GM12873 (cell line): ENCODE results near the gene BHMT.
A peak's percentile ranks its signal among the peaks of the same experiment; 100 is the strongest.

Source experiments
- CTCF ChIP-seq: IDR thresholded peaks from 2 replicates; pipeline ENCODE4 v1.5.1; 2012; ENCODE audit warnings: low read depth, mild to moderate bottlenecking, moderate library complexity, low read length, control low read depth; ENCODE audit not compliant: insufficient read depth; ENCODE audit errors: missing control alignments

Gene BHMT

GRCh38 chr5:79111387-79111959, at the start of gene BHMT:
TSS of gene BHMT (plus strand) at chr5:79111809. CDS start at chr5:79111886, 77 bp downstream.
- no peak for TF ChIP-seq CTCF

- TF ChIP-seq CTCF = no peak
Observed at GRCh38 chr5:79062436-79062835, 49.2 kb upstream of the BHMT start.

- no peak for TF ChIP-seq CTCF
Observed at GRCh38 chr5:79069488-79070349, 41.9 kb upstream of the BHMT start, which contains the start of the genes BHMT2 and DMGDH. TSS of gene BHMT2 (plus strand) at chr5:79069767. CDS start at chr5:79069783, 16 bp downstream. TSS of gene DMGDH (minus strand) at chr5:79069674. CDS start at chr5:79069620, 54 bp downstream.

- no peak for TF ChIP-seq CTCF
Observed at GRCh38 chr5:79070350-79070667, 41.3 kb upstream of the BHMT start.

GRCh38 chr5:79074641-79075040, 37.0 kb upstream of the BHMT start:
- TF ChIP-seq CTCF = no peak

- TF ChIP-seq CTCF = peak; percentile 22
Observed at GRCh38 chr5:79075646-79076426, 35.8 kb upstream of the BHMT start.

- TF ChIP-seq CTCF = no peak
Observed at GRCh38 chr5:79076819-79077218, 34.8 kb upstream of the BHMT start.
